Measurements from ENCODE around the gene CA6. TPM values are rescaled to one million over a fixed set of nuclear protein-coding genes. Genes with fewer than 3 reads are reported as not detected.
A peak's percentile ranks its signal among the peaks of the same experiment; 100 is the strongest.
"Not testable (repeated sequence)": the region's sequence is repeated elsewhere in the genome, so short reads cannot be mapped to it uniquely, and the experiment has no call there.

The CA6 gene
- total RNA-seq, 2 experiments from 2014 or later, result 0.22 to 0.62 TPM

- intact Hi-C loops (cut with micrococcal nuclease); DNase-seq; H3K27me3 Mint-ChIP-seq (ENCODE audit: low read depth); H3K9me3 Mint-ChIP-seq; H3K36me3 Mint-ChIP-seq (ENCODE audit: low read depth); H3K4me3 Mint-ChIP-seq; H3K27ac Mint-ChIP-seq: not testable (repeated sequence)
- H3K4me1 Mint-ChIP-seq (ENCODE audit: low read depth), result peaks cover 39% of the 10 kb centered on the region
- CTCF ChIA-PET, result interaction anchor here (3.2 kb wide), 1 partner anchor 68 kb away, joined by 11 read pairs; no protein-coding TSS in a partner anchor
Observed at GRCh38 chr1:8937051-8937450, 8.6 kb upstream of the CA6 start.

- Mint-ChIP-seq H3K27ac (peak overlapping the region; percentile 78), H3K4me3 (no peak overlapping the region)
- intact Hi-C loops (cut with micrococcal nuclease), result no loop called here
Observed at GRCh38 chr1:8937701-8938100, 8.0 kb upstream of the CA6 start.

GRCh38 chr1:8938232-8938999 is 7.3 kb upstream of the CA6 start:
- H3K4me1 Mint-ChIP-seq (ENCODE audit: low read depth), result peaks cover 51% of the 10 kb centered on the region
- H3K9me3 Mint-ChIP-seq, result peaks cover 1% of the 10 kb centered on the region

More at GRCh38 chr1:8937701-8938100, 8.0 kb upstream of the CA6 start:
- no peaks in the 10 kb centered on the region for H3K27me3 Mint-ChIP-seq (ENCODE audit: low read depth)
- no peaks in the 10 kb centered on the region for H3K36me3 Mint-ChIP-seq (ENCODE audit: low read depth)
- H3K4me1 Mint-ChIP-seq (ENCODE audit: low read depth), result peaks cover 43% of the 10 kb centered on the region
- H3K9me3 Mint-ChIP-seq, result peaks cover 2% of the 10 kb centered on the region
- no peak for DNase-seq
- CTCF ChIA-PET, result interaction anchor here (1.8 to 3.2 kb wide), 4 partner anchors 11 to 67 kb away, joined by 5 to 11 read pairs (median 8); no protein-coding TSS in a partner anchor

GRCh38 chr1:8939000-8939265 is 6.7 kb upstream of the CA6 start:
- peaks cover 56% of the 10 kb centered on the region for H3K4me1 Mint-ChIP-seq (ENCODE audit: low read depth)
- no peak for DNase-seq
- H3K4me3 Mint-ChIP-seq, result no peak overlapping the region
- no peaks in the 10 kb centered on the region for H3K27me3 Mint-ChIP-seq (ENCODE audit: low read depth)
- CTCF ChIA-PET, result interaction anchor here (0.5 to 3.2 kb wide), 10 partner anchors 8 to 66 kb away, joined by 3 to 11 read pairs (median 4); no protein-coding TSS in a partner anchor
- intact Hi-C loops (cut with micrococcal nuclease), result no loop called here
- peak overlapping the region; percentile 78 for H3K27ac Mint-ChIP-seq
- no peaks in the 10 kb centered on the region for H3K9me3 Mint-ChIP-seq
- H3K36me3 Mint-ChIP-seq (ENCODE audit: low read depth), result no peaks in the 10 kb centered on the region

More at GRCh38 chr1:8938232-8938999, 7.3 kb upstream of the CA6 start:
- no peak overlapping the region for H3K4me3 Mint-ChIP-seq
- CTCF ChIA-PET, result interaction anchor here (0.7 to 3.2 kb wide), 9 partner anchors 9 to 67 kb away, joined by 3 to 11 read pairs (median 4); no protein-coding TSS in a partner anchor
- H3K36me3 Mint-ChIP-seq (ENCODE audit: low read depth), result no peaks in the 10 kb centered on the region
- DNase-seq, result peak; percentile 36
- no peaks in the 10 kb centered on the region for H3K27me3 Mint-ChIP-seq (ENCODE audit: low read depth)
- intact Hi-C loops (cut with micrococcal nuclease), result no loop called here
- H3K27ac Mint-ChIP-seq, result peak overlapping the region; percentile 78

- Mint-ChIP-seq H3K27ac (peak overlapping the region; percentile 57), H3K36me3 (ENCODE audit: low read depth) (no peaks in the 10 kb centered on the region), H3K4me3 (no peak overlapping the region), H3K9me3 (no peaks in the 10 kb centered on the region), H3K27me3 (ENCODE audit: low read depth) (no peaks in the 10 kb centered on the region), H3K4me1 (ENCODE audit: low read depth) (peaks cover 61% of the 10 kb centered on the region)
- intact Hi-C loops (cut with micrococcal nuclease), result no loop called here
- peak; percentile 39 for DNase-seq
- CTCF ChIA-PET, result interaction anchor here (0.5 to 3.2 kb wide), 11 partner anchors 8 to 134 kb away, joined by 3 to 11 read pairs (median 4); no protein-coding TSS in a partner anchor
Observed at GRCh38 chr1:8939362-8939995, 6.2 kb upstream of the CA6 start.

- DNase-seq, result no peak
Observed at GRCh38 chr1:8941906-8942305, 3.8 kb upstream of the CA6 start.

GRCh38 chr1:8943498-8944405 is 1.9 kb upstream of the CA6 start:
- no peak overlapping the region for H3K4me3 Mint-ChIP-seq
- intact Hi-C loops (cut with micrococcal nuclease), result no loop called here
- H3K36me3 Mint-ChIP-seq (ENCODE audit: low read depth), result no peaks in the 10 kb centered on the region
- H3K4me1 Mint-ChIP-seq (ENCODE audit: low read depth), result peaks cover 89% of the 10 kb centered on the region
- no peaks in the 10 kb centered on the region for H3K27me3 Mint-ChIP-seq (ENCODE audit: low read depth)
- CTCF ChIA-PET, result interaction anchor here (0.5 to 3.0 kb wide), 7 partner anchors 10 to 96 kb away, joined by 3 to 16 read pairs (median 4); no protein-coding TSS in a partner anchor
- DNase-seq, result no peak
- H3K27ac Mint-ChIP-seq, result peak overlapping the region; percentile 16
- H3K9me3 Mint-ChIP-seq, result no peaks in the 10 kb centered on the region

More at GRCh38 chr1:8941906-8942305, 3.8 kb upstream of the CA6 start:
- Mint-ChIP-seq H3K9me3 (no peaks in the 10 kb centered on the region), H3K4me3 (no peak overlapping the region), H3K27ac (no peak overlapping the region), H3K27me3 (ENCODE audit: low read depth) (no peaks in the 10 kb centered on the region), H3K4me1 (ENCODE audit: low read depth) (peaks cover 85% of the 10 kb centered on the region), H3K36me3 (ENCODE audit: low read depth) (no peaks in the 10 kb centered on the region)
- intact Hi-C loops (cut with micrococcal nuclease), result loop anchor here (1.0 kb wide), 1 partner anchor 29 kb away; no protein-coding TSS in a partner anchor
- CTCF ChIA-PET, result interaction anchor here (0.5 to 2.5 kb wide), 5 partner anchors 9 to 63 kb away, joined by 3 to 10 read pairs (median 4); no protein-coding TSS in a partner anchor

- Mint-ChIP-seq H3K27ac (peak overlapping the region; percentile 93), H3K36me3 (ENCODE audit: low read depth) (no peaks in the 10 kb centered on the region), H3K27me3 (ENCODE audit: low read depth) (no peaks in the 10 kb centered on the region), H3K4me1 (ENCODE audit: low read depth) (peaks cover 65% of the 10 kb centered on the region), H3K4me3 (peak overlapping the region; percentile 50), H3K9me3 (no peaks in the 10 kb centered on the region)
- intact Hi-C loops (cut with micrococcal nuclease), result no loop called here
- CTCF ChIA-PET, result interaction anchor here (1.1 to 2.8 kb wide), 7 partner anchors 9 to 98 kb away, joined by 3 to 19 read pairs (median 4); no protein-coding TSS in a partner anchor
- peak; percentile 66 for DNase-seq
Observed at GRCh38 chr1:8947127-8947691, 1.5 kb downstream of the CA6 start.

- Mint-ChIP-seq H3K9me3 (no peaks in the 10 kb centered on the region), H3K36me3 (ENCODE audit: low read depth) (no peaks in the 10 kb centered on the region), H3K4me3 (no peak overlapping the region), H3K27me3 (ENCODE audit: low read depth) (no peaks in the 10 kb centered on the region), H3K4me1 (ENCODE audit: low read depth) (peaks cover 38% of the 10 kb centered on the region), H3K27ac (no peak overlapping the region)
- intact Hi-C loops (cut with micrococcal nuclease), result no loop called here
- CTCF ChIA-PET, result interaction anchor here (0.6 to 1.2 kb wide), 2 partner anchors 37 to 70 kb away, joined by 3 read pairs; no protein-coding TSS in a partner anchor
- DNase-seq, result no peak
Observed at GRCh38 chr1:8950309-8950708, 4.6 kb downstream of the CA6 start.

GRCh38 chr1:8951231-8951630 is 5.6 kb downstream of the CA6 start:
- no peak for DNase-seq
- Mint-ChIP-seq H3K4me1 (ENCODE audit: low read depth) (peaks cover 37% of the 10 kb centered on the region), H3K36me3 (ENCODE audit: low read depth) (no peaks in the 10 kb centered on the region), H3K27me3 (ENCODE audit: low read depth) (no peaks in the 10 kb centered on the region), H3K4me3 (no peak overlapping the region), H3K27ac (no peak overlapping the region), H3K9me3 (no peaks in the 10 kb centered on the region)
- CTCF ChIA-PET, result interaction anchor here (0.7 to 0.9 kb wide), 2 partner anchors 9 to 54 kb away, joined by 3 read pairs; no protein-coding TSS in a partner anchor
- intact Hi-C loops (cut with micrococcal nuclease), result no loop called here

GRCh38 chr1:8955406-8955805 is 9.7 kb downstream of the CA6 start:
- H3K36me3 Mint-ChIP-seq (ENCODE audit: low read depth), result peaks cover 10% of the 10 kb centered on the region
- no peak overlapping the region for H3K27ac Mint-ChIP-seq
- intact Hi-C loops (cut with micrococcal nuclease), result no loop called here
- peaks cover 1% of the 10 kb centered on the region for H3K9me3 Mint-ChIP-seq
- H3K4me3 Mint-ChIP-seq, result no peak overlapping the region
- H3K27me3 Mint-ChIP-seq (ENCODE audit: low read depth), result no peaks in the 10 kb centered on the region
- H3K4me1 Mint-ChIP-seq (ENCODE audit: low read depth), result peaks cover 44% of the 10 kb centered on the region
- CTCF ChIA-PET, result interaction anchor here (0.7 kb wide), 2 partner anchors 75 to 96 kb away, joined by 3 read pairs; no protein-coding TSS in a partner anchor
- DNase-seq, result no peak

All from activated naive CD4-positive, alpha-beta T cell treated with anti-CD3 and anti-CD28 coated beads for 36 hours (primary cell).